GM18861 (cell line): ENCODE results near the gene CHAMP1.
"Not testable (repeated sequence)": the region's sequence is repeated elsewhere in the genome, so short reads cannot be mapped to it uniquely, and the experiment has no call there.

ENCODE experiments used
- ATAC-seq: cut with Tn5 transposase; IDR thresholded peaks from one replicate; pipeline ENCODE4 v1.9.1; 2021; ENCODE audit not compliant: unreplicated experiment

CHAMP1 gene

DNA sequence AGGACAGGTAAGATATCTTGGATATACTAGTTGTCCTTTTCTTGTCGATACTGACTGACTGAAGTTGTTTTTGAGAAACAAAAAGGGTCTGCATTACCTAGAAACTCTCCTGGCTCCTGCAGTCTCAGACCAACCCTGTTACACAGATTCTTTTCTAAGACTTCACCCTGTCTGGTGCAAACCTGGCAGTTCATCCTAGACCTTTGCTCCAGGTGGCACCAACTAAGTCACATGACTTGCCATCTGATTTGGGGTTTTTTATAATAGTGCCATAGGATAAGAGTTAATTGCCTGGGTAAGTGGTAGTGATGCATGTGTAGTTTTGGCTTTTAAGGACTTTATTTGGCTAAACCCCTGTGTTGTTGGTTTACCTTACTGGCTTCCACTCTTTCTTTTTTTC lies 14.3 kb downstream of the CHAMP1 start:
- ATAC-seq, result no peak

DNA sequence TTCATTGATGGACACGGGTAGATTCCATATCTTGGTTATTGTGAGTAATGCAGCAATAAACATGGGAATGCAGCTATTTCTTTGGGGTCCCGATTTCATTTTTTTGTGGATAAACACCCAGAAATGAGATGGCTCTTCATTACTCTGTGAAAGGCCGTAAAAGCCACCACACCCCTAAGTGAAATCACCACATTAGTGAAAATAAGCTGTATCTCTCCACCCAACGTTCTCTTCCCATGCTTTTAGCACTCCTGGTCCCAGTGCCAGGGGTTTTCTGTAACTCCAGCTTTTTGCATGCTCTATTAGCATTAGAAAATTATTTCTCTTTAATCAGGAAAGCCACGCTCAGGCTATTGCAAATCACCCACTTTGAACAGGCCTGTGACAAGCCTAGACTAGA lies 15.8 kb downstream of the CHAMP1 start:
- no peak for ATAC-seq

DNA sequence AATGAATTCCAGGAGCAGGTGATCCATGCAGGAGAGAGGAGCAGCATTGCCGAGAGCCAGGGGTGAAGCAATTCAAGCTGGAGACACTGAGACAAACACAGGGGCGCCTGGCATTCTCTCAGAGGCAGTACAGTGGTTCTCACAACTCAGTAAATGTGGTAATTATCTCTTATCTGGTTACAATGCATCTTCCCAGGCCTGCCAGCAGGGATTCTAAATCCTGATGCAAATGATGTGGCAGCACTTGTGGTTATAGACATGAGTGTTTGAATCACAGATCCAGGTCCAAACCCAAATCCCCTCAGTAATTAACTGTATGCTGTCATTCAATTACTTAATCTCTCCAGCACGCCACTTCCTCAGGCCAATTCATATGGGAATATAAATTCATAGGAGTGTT lies 19.6 kb downstream of the CHAMP1 start:
- ATAC-seq, result not testable (repeated sequence)

DNA sequence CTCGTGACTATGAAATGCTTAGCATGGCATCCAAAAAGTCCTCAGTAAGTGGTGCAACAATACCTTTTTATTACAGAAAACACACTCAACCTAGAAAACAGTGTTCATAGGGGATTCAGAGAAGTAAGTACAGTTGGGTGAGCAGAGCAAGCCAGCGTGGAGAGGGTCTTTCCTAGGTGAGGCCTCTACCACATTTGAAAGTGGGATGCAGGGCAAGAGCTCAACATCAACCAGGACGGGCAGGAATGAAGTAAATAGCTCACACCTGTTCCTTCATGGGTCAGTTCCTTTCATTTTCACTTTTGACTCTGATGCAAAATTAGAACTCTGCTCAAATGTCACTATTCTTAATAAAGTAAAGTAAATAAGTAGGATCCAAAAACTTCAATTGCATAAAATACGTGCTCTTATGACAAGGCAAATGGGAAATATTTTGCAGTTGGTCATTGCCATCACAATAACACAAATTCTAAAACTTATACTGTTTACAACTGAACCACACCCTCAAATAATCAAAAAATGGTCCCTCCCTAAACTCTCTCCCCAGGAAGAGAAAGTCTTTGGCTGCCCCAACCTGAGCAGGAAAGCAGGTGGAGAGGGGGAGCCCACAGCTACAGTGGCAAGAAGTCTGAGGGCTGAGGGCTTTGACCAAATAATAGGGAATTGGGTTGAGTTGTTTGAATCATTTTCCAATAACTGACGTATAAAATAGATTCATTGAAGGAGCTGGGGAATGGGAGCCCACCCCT lies 20.2 kb downstream of the CHAMP1 start:
- no peak for ATAC-seq

DNA sequence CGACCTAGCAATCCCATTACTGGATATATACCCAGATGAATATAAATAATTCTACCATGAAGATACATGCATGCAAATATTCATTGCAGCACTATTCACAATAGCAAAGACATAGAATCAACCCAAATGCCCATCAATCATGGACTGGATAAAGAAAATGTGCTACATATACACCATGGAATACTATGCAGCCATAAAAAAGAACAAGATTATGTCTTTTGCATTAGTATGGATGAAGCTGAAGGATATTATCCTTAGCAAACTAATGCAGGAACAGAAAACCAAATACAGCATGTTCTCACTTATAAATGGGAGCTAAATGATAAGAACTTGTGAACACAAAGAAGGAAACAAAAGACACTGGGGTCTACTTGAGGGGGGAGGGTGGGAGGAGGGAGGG lies 22.2 kb downstream of the CHAMP1 start:
- ATAC-seq, result not testable (repeated sequence)

DNA sequence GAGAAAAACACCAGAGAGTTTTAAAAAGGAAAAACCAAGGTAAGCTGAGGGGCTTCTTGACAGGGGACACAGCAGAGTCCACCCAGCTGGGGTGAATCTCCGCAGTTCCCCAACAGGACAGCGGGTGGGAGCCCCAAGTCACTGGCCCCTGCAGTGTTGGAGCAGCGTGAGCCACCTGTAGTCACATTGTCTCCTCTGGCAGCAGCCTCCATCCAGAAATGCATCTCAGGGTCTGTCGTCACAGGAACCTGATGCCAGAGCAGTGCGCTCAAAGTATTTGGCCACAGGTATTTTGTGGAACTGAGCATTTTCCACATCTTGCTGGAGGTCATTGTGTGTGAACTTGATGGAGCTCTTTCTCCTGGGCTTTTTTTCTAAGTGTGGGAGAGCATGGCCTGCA lies 24.7 kb downstream of the CHAMP1 start:
- no peak for ATAC-seq

DNA sequence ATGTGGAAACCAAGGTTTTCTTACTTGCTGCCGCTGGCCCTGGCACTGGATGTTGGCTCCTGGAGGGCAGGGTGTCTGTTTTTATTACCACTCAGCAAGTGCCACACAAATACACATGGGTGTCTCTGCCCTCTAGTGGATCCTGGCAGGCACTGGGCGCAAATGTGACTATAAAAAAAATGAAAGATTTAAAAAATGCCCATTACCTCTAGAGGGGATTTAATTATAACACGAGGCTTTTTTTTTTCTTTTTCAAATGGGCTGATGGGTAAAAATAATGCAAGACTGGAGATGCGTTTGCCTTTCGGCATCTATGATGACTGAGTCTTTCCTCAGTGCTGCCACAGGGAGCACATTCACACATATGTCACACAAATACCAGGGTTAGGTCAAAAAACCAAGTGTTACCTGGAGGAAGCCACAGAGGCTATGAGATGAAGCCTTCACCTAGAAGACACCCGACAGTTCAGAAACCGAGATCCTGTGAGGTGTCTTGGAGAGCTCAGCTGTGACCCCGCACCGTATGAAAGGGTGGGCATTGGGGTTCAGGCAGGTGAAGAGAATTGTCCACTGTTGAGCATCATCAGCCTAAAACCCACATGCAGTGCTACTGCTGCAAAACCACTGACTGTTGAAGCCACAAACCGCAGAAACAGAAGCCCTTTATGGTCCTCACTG lies 25.7 kb downstream of the CHAMP1 start:
- ATAC-seq, result no peak

DNA sequence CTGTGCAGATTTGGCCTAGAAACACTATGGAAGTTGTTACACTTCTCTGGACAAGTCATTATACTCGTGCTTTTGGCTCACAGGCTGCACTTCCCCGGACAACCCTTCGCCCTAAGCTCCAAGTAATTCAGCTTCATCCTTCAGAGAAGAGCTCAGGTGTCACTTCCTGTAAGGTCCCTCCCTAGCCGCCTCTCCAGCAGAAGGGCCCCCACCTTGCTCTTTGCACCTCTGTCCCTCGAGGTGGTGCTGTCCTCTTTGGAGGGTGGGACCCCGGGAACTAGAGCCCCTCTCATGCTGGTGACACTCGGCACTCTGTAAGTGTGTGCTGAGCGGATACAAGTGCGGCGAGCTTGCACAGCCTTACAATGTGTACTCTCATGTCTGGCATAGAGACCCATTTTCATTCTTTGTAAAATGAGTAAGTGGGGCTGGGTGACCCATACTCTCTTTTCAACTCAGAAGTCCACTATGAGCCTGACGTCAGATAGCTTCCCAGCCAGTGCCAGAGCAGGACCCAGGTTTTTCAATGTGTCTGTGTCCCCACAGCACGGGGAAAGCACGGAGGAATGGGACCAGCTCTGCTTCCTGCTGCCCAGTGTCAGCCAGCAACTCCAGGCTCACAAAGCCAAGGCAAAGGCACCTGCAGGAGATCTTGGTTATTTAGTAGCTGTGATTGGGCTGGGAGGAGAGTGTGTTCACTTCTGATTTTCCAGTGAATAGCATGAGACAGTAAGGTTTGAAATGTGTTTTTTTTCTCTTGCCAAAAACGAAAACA lies 26.9 kb downstream of the CHAMP1 start:
- ATAC-seq, result no peak

DNA sequence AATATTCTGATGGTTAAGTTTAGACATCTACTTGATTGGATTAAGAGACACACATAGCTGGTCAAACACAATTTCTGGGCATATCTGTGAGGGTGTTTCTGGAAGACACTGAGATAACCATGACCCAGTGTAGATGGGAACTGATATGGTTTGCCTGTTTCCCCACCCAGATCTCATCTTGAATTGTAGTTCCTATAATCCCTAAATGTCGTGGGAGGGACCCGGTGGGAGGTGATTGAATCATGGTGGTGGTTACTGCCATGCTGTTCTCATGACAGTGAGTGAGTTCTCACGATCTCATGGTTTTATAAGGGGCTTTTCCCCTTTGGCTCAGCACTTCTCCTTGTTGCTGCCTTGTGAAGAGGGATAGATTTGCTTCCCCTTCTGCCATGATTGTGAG lies 33.0 kb downstream of the CHAMP1 start:
- ATAC-seq, result not testable (repeated sequence)

DNA sequence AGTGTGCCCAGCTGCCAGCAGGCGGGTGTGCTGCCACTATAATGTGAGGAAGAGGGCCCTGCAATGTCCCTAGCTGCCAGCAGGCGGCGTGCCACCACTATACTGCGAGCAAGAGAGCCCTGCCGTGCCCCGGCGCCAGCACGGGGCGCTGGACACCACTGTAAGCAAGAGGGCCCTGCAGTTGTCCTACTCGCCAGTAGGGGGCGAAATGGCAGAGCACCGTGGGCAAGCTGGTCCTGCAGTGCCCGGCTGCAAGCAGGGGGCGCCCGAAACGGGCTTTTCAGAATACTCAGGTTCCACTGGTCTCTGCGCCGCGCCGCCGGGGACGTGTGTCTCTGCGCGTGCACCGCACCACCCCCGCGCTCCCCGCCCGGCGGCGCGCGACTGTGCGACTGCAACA lies 38.5 kb downstream of the CHAMP1 start:
- ATAC-seq, result not testable (repeated sequence)

DNA sequence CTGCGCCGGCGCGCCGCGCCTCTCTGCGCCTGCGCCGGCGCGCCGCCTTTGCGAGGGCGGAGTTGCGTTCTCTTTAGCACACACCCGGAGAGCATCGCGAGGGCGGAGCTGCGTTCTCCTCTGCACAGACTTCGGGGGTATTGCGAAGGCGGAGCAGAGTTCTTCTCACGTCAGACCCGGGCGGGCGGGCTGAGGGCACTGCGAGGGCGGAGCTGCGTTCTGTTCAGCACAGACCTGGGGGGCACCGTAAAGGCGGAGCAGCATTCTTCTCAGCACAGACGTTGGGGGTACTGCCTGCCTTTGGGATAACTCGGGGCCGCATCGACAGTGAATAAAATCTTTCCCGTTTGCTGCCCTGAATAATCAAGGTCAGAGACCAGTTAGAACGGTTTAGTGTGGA lies 39.1 kb downstream of the CHAMP1 start:
- not testable (repeated sequence) for ATAC-seq
